Liver (tissue), 9 donors: Measurements from ENCODE around the gene RCVRN. TPM values are rescaled to one million over a fixed set of nuclear protein-coding genes. Genes with fewer than 3 reads are reported as not detected.

ENCODE experiments used
- DNase-seq: peaks from one replicate; pipeline ENCODE4 v3.0.0-alpha.2; 2017; ENCODE audit warnings: low spot score
- H3K27ac ChIP-seq, 2 donors: one replicate each; pipeline ENCODE4 v1.7.0; 2013; ENCODE audit warnings: inconsistent platforms in 2 of 2, low read length in 2 of 2, control low read depth in 1 of 2, low read depth in 1 of 2, mild to moderate bottlenecking in 1 of 2
- H3K27me3 ChIP-seq, 4 donors: one replicate each; pipeline versions ENCODE4 v1.6.1 to v1.7.0; 2013; ENCODE audit warnings: low read length in 3 of 4, inconsistent platforms in 1 of 4, mild to moderate bottlenecking in 1 of 4, moderate library complexity in 1 of 4; ENCODE audit not compliant: control insufficient read depth in 4 of 4, insufficient read depth in 4 of 4
- H3K36me3 ChIP-seq, 4 donors: one replicate each; pipeline versions ENCODE4 v1.6.1 to v1.7.0; 2013; ENCODE audit warnings: low read length in 3 of 4, mild to moderate bottlenecking in 3 of 4, low read depth in 1 of 4, moderate library complexity in 1 of 4; ENCODE audit not compliant: control insufficient read depth in 4 of 4, insufficient read depth in 3 of 4
- H3K4me1 ChIP-seq, 4 donors: one replicate each; pipeline versions ENCODE4 v1.6.1 to v1.7.0; 2013; ENCODE audit warnings: low read length in 3 of 4, mild to moderate bottlenecking in 3 of 4, moderate library complexity in 1 of 4; ENCODE audit not compliant: control insufficient read depth in 4 of 4, insufficient read depth in 4 of 4
- H3K4me3 ChIP-seq, 3 donors: one replicate each; pipeline versions ENCODE4 v1.6.1 to v1.7.0; 2013; ENCODE audit warnings: low read length in 3 of 3, control low read depth in 1 of 3, low read depth in 1 of 3, mild to moderate bottlenecking in 1 of 3
- H3K9ac ChIP-seq, 2 donors: one replicate each; pipeline ENCODE4 v1.7.0; 2013; ENCODE audit warnings: low read length in 2 of 2, mild to moderate bottlenecking in 2 of 2, moderate library complexity in 2 of 2, control low read depth in 1 of 2, low read depth in 1 of 2
- H3K9me3 ChIP-seq, 4 donors: one replicate each; pipeline versions ENCODE4 v1.6.1 to v1.7.0; 2013; ENCODE audit warnings: low read length in 3 of 4; ENCODE audit not compliant: control insufficient read depth in 4 of 4
- CTCF ChIP-seq: fragments of 150-350 bp; IDR thresholded peaks from 2 replicates; pipeline ENCODE4 v1.5.1; 2017; ENCODE audit warnings: improper control_type of control experiment, low read depth, low read length; ENCODE audit not compliant: missing input control
- EGR1 ChIP-seq, 2 donors: IDR thresholded peaks; 2 replicates each; pipeline ENCODE4 v1.6.1; 2016 to 2018; ENCODE audit warnings: antibody characterized with exemption in 2 of 2, low read depth in 2 of 2
- FOXA1 ChIP-seq: IDR thresholded peaks from 2 replicates; pipeline ENCODE4 v1.6.1; 2016; ENCODE audit warnings: antibody characterized with exemption
- FOXA2 ChIP-seq: IDR thresholded peaks from 2 replicates; pipeline ENCODE4 v1.6.1; 2016; ENCODE audit warnings: antibody characterized with exemption
- GABPA ChIP-seq, 2 donors: IDR thresholded peaks in 1 of 2; conservative IDR thresholded peaks in 1 of 2; 2 replicates each; pipeline ENCODE4 v1.6.1; 2016; ENCODE audit warnings: antibody characterized with exemption in 2 of 2, mild to moderate bottlenecking in 1 of 2, moderate library complexity in 1 of 2
- HNF4G ChIP-seq: IDR thresholded peaks from 2 replicates; pipeline ENCODE4 v1.6.1; 2016; ENCODE audit warnings: antibody characterized with exemption
- JUND ChIP-seq, 2 donors: IDR thresholded peaks; 2 replicates each; pipeline ENCODE4 v1.6.1; 2016; ENCODE audit warnings: antibody characterized with exemption in 2 of 2
- NR2F2 ChIP-seq: IDR thresholded peaks from 2 replicates; pipeline ENCODE4 v1.6.1; 2016; ENCODE audit warnings: antibody characterized with exemption
- REST ChIP-seq: IDR thresholded peaks from 2 replicates; pipeline ENCODE4 v1.6.1; 2016; ENCODE audit warnings: antibody characterized with exemption, mild to moderate bottlenecking
- RXRA ChIP-seq, 2 donors: IDR thresholded peaks; 2 replicates each; pipeline ENCODE4 v1.6.1; 2017 to 2018; ENCODE audit warnings: antibody characterized with exemption in 2 of 2, mild to moderate bottlenecking in 1 of 2
- ZBTB33 ChIP-seq: IDR thresholded peaks from 2 replicates; pipeline ENCODE4 v1.6.1; 2016; ENCODE audit warnings: antibody characterized with exemption
- WGBS: extraction: QIAGEN DNeasy Blood & Tissue Kit; methylation state at CpG from one replicate; pipeline ENCODE4 v1.1.7; 2013; 5-methylcytosine and 5-hydroxymethylcytosine counted together
- polyA plus RNA-seq, 2 donors: library from polyadenylated mRNA; stranded (reverse) in 1 of 2; unstranded in 1 of 2; fragments of 200-250 nt in 1 of 2; fragments of >200 nt in 1 of 2; fragmentation: Nextera tagmentation in 1 of 2; extraction: Ambion mirVana in 1 of 2; gene quantifications; one replicate each; pipeline versions ENCODE4 v1.2.1 to v1.2.3, GENCODE V29; 2013 to 2015
- total RNA-seq, 2 donors: library from RNA; depleted of rRNA; stranded (reverse); fragments of >200 nt; gene quantifications; one replicate each; pipeline ENCODE4 v1.2.3, GENCODE V29; 2014
- donor health status: healthy.
- donor health status: healthy.
- donor health status: healthy.
- donor health status: healthy.
- donor health status: healthy.

Gene RCVRN
- total and polyA plus RNA-seq, 4 donors = not detected

GRCh38 chr17:9935408-9935807 lies 30.3 kb upstream of the RCVRN start:
- no peak for TF ChIP-seq GABPA (IDR thresholded peaks at IDR 0.05 in 1 of 2, conservative IDR thresholded peaks at IDR 0.05 in 1 of 2)
- Histone ChIP-seq H3K9ac (no peak overlapping the region), H3K27ac (no peak overlapping the region), H3K4me1 (no peaks in the 10 kb centered on the region), H3K36me3 (peaks cover 0 to 2% (median 0%) of the 10 kb centered on the region in 4 donors), H3K27me3 (peaks cover 0 to 4% (median 2%) of the 10 kb centered on the region in 4 donors), H3K4me3 (no peak overlapping the region), H3K9me3 (peaks cover 0 to 3% (median under 1%) of the 10 kb centered on the region in 4 donors)
- DNase-seq = no peak
- WGBS = 79% methylated on average over 6 of the region's 6 CpGs

- TF ChIP-seq ZBTB33 = no peak
- no peak overlapping the region for H3K9ac ChIP-seq
- no peak overlapping the region for H3K4me3 ChIP-seq
- H3K27ac ChIP-seq = no peak overlapping the region
- DNase-seq = no peak
- H3K36me3 ChIP-seq = peaks cover 0 to 2% (median 0%) of the 10 kb centered on the region in 4 donors
- H3K4me1 ChIP-seq = no peaks in the 10 kb centered on the region
- peaks cover 0 to 3% (median under 1%) of the 10 kb centered on the region in 4 donors for H3K9me3 ChIP-seq
- 81% methylated on average over 7 of the region's 7 CpGs for WGBS
- H3K27me3 ChIP-seq = peaks cover 0 to 3% (median 0%) of the 10 kb centered on the region in 4 donors
These were observed 29.3 kb upstream of the RCVRN start for GRCh38 chr17:9934331-9934730.

GRCh38 chr17:9932491-9932890 lies 27.4 kb upstream of the RCVRN start:
- WGBS = 67% methylated on average over 2 of the region's 2 CpGs
- H3K4me3 ChIP-seq = no peak overlapping the region
- H3K9ac ChIP-seq = no peak overlapping the region
- DNase-seq = no peak
- TF ChIP-seq JUND (IDR thresholded peaks at IDR 0.05) = no peak
- no peak for TF ChIP-seq REST
- no peak for TF ChIP-seq CTCF
- no peak for TF ChIP-seq RXRA (IDR thresholded peaks at IDR 0.05)
- TF ChIP-seq EGR1 (IDR thresholded peaks at IDR 0.05; ENCODE audit: low read depth in 2 of 2) = no peak
- no peak for TF ChIP-seq ZBTB33
- no peak for TF ChIP-seq NR2F2
- no peak for TF ChIP-seq FOXA1
- no peak for TF ChIP-seq HNF4G
- no peak for TF ChIP-seq FOXA2
- TF ChIP-seq GABPA (IDR thresholded peaks at IDR 0.05 in 1 of 2, conservative IDR thresholded peaks at IDR 0.05 in 1 of 2) = no peak
- no peak overlapping the region for H3K27ac ChIP-seq
- peaks cover 0 to 3% (median 1%) of the 10 kb centered on the region in 4 donors for H3K27me3 ChIP-seq
- H3K9me3 ChIP-seq = no peaks in the 10 kb centered on the region
- no peaks in the 10 kb centered on the region for H3K4me1 ChIP-seq
- H3K36me3 ChIP-seq = no peaks in the 10 kb centered on the region
